GM12872 (cell line): Measurements from ENCODE around the gene NPAS2.

Experiments used
- CTCF ChIP-seq: IDR thresholded peaks from 3 replicates; pipeline ENCODE4 v1.5.1; 2011; ENCODE audit warnings: low read depth, mild to moderate bottlenecking, low read length, moderate library complexity; ENCODE audit not compliant: insufficient read depth

Gene NPAS2

GRCh38 chr2:100978582-100979191, 158.7 kb downstream of the NPAS2 start:
- TF ChIP-seq CTCF = no peak

GRCh38 chr2:100980046-100980445, 160.1 kb downstream of the NPAS2 start:
- TF ChIP-seq CTCF = no peak

- TF ChIP-seq CTCF = no peak
These were observed 161.1 kb downstream of the NPAS2 start for GRCh38 chr2:100981011-100981410.

- TF ChIP-seq CTCF = no peak
These were observed 162.5 kb downstream of the NPAS2 start for GRCh38 chr2:100982431-100982861.

- TF ChIP-seq CTCF = no peak
These were observed 163.3 kb downstream of the NPAS2 start for GRCh38 chr2:100983201-100983600.

- TF ChIP-seq CTCF = no peak
These were observed 163.9 kb downstream of the NPAS2 start for GRCh38 chr2:100983684-100984310.

- peak; percentile 95 for TF ChIP-seq CTCF
These were observed 165.0 kb downstream of the NPAS2 start for GRCh38 chr2:100984892-100985307.

GRCh38 chr2:100986157-100986556, 166.2 kb downstream of the NPAS2 start:
- TF ChIP-seq CTCF = no peak
